Bronchial epithelial cell (primary cell): ENCODE measurements around the gene LAMP1. TPM values are rescaled to one million over a fixed set of nuclear protein-coding genes. Genes with fewer than 3 reads are reported as not detected.
"Not testable (repeated sequence)": the region's sequence is repeated elsewhere in the genome, so short reads cannot be mapped to it uniquely, and the experiment has no call there.

Source experiments
- DNase-seq: peaks from one replicate; pipeline ENCODE4 v3.0.0-alpha.2; 2010; ENCODE audit warnings: low read depth
- FAIRE-seq: peaks from 2 replicates; lab custom pipeline; 2011; peaks lifted over from hg19 to GRCh38; lab: Jason Lieb, UNC
- H3K27me3 ChIP-seq: 2 replicates; pipeline ENCODE4 v1.5.1; 2011; ENCODE audit warnings: low read length; ENCODE audit not compliant: control insufficient read depth, insufficient read depth
- H3K36me3 ChIP-seq: 2 replicates; pipeline ENCODE4 v1.5.1; 2011; ENCODE audit warnings: low read length; ENCODE audit not compliant: control insufficient read depth, insufficient read depth
- H3K4me3 ChIP-seq: 2 replicates; pipeline ENCODE4 v1.5.1; 2011; ENCODE audit warnings: mild to moderate bottlenecking, low read depth, low read length, control low read depth
- total RNA-seq: library from RNA; depleted of rRNA; stranded (reverse); fragments of >200 nt; gene quantifications from 2 replicates; pipeline ENCODE4 v1.2.1, GENCODE V29; 2014
- TF ChIP-seq, protein P1 (sequence below): IDR thresholded peaks from 2 replicates; pipeline ENCODE4 v1.5.1; 2011; ENCODE audit warnings: mild to moderate bottlenecking, moderate library complexity, low read length, control low read depth, inconsistent platforms; ENCODE audit not compliant: insufficient read depth, severe bottlenecking

Gene LAMP1
- total RNA-seq, 1 donor from 2014 or later, result 286 TPM

DNA sequence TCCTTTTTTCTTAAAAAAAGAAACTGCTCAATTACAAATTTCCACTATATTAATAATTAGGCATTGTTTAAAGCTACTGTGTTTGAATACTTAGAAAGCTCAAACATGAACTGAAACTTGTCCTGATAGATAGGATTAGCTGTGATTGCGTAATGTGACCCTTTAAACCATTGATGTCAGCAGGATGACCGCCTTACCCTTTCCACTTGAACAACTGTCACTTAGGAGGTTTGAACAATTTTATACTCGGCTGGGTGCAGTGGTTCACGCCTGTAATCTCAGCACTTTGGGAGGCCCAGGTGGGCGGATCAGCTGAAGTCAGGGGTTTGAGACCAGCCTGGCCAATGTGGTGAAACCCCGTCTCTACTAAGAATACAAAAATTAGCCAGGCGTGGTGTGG is 2.9 kb downstream of the LAMP1 start:
- TF ChIP-seq, protein P1, sequence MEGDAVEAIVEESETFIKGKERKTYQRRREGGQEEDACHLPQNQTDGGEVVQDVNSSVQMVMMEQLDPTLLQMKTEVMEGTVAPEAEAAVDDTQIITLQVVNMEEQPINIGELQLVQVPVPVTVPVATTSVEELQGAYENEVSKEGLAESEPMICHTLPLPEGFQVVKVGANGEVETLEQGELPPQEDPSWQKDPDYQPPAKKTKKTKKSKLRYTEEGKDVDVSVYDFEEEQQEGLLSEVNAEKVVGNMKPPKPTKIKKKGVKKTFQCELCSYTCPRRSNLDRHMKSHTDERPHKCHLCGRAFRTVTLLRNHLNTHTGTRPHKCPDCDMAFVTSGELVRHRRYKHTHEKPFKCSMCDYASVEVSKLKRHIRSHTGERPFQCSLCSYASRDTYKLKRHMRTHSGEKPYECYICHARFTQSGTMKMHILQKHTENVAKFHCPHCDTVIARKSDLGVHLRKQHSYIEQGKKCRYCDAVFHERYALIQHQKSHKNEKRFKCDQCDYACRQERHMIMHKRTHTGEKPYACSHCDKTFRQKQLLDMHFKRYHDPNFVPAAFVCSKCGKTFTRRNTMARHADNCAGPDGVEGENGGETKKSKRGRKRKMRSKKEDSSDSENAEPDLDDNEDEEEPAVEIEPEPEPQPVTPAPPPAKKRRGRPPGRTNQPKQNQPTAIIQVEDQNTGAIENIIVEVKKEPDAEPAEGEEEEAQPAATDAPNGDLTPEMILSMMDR, result no peak
- no peak for DNase-seq
- FAIRE-seq, result no peak
- H3K27me3 ChIP-seq, result no peaks in the 10 kb centered on the region
- H3K4me3 ChIP-seq, result no peak overlapping the region
- peaks cover 1% of the 10 kb centered on the region for H3K36me3 ChIP-seq

DNA sequence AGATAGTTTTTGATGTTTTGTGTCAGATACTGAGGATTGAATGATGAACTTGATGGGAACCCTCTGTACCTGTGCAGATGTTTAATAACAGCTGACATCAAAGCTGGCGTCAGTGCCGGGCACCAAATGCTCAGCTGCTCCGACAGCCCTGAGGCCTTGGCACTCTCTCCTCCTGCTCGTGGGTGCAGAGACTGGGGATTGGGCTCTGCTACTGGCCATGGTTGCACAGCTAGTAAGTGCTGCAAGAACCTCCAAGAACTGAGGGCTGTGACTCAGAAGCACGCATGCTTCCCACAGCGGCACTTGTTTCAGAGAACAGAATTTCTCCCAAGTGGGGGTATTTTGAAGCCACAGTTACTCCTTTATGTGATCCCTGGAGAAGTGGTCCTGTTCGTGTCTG is 5.9 kb downstream of the LAMP1 start:
- peaks cover 1% of the 10 kb centered on the region for H3K36me3 ChIP-seq
- no peak overlapping the region for H3K4me3 ChIP-seq
- H3K27me3 ChIP-seq, result no peaks in the 10 kb centered on the region
- FAIRE-seq (no peak), DNase-seq (no peak)
- TF ChIP-seq, protein P1, result no peak

DNA sequence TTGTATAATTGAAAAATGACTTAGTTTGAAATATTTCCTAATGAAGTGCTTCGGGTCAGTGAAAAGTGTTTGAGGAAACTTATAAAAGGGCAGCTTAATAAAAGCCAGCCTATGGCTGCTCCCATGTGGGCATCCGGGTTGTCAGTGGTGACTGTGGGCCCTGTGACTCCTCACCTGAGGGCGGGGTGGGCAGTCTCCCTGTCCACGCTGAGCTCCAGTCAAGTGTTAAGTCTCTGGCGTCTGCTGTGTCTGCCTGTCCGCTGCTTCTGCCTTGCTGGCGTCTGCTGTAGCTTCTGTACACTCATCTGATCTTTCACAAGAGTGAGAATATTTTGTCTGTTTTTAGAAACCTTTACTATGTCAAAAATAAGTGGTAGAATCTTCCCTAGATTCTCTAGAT is 7.1 kb downstream of the LAMP1 start:
- no peak for FAIRE-seq

DNA sequence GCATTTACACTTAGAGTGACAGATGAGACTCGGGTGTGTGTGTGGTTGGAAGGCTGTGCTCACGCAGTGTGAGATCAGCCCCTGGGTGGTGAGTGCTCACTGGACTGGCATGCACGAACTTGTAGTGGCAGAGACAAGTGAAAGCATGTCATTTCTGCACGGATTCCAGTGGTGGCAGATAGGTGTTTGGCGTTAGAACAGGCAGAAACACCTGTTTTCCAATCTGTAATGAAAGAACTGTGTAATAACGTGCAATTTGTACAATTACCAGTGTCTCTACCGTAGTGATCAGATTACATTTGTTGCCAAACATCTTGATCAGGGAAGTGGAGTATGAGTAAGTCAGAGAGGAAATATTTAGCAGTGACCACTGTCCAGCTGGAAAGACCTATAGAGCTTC is 8.2 kb downstream of the LAMP1 start:
- DNase-seq (peak; percentile 97), FAIRE-seq (peak; percentile 99)
- TF ChIP-seq, protein P1, result no peak
- H3K36me3 ChIP-seq, result peaks cover 4% of the 10 kb centered on the region
- H3K27me3 ChIP-seq, result no peaks in the 10 kb centered on the region
- H3K4me3 ChIP-seq, result no peak overlapping the region

More for the DNA sequence above, 7.1 kb downstream of the LAMP1 start:
- TF ChIP-seq, protein P1, result no peak
- Histone ChIP-seq H3K4me3 (no peak overlapping the region), H3K27me3 (no peaks in the 10 kb centered on the region), H3K36me3 (peaks cover 1% of the 10 kb centered on the region)
- no peak for DNase-seq

DNA sequence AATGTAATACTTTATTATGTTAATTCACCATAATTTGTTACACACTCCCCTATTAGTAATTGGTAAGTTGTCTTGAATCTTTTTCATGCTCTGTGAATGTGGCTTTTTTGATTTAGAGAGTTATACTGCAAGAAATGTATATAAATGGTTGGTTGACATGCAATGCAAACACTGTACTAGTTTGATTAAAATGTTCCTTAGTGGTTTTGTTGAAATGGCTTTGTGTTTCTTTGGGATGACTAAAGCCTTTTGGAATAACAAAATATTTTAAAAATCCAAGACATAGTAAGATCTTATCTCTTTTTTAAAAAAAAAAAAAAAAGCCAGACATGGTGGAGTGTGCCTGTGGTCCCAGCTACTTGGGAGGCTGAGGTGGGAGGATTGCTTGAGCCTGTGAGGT is 10.5 kb downstream of the LAMP1 start:
- FAIRE-seq (no peak), DNase-seq (no peak)
- Histone ChIP-seq H3K27me3 (no peaks in the 10 kb centered on the region), H3K36me3 (peaks cover 13% of the 10 kb centered on the region), H3K4me3 (no peak overlapping the region)
- TF ChIP-seq, protein P1, result no peak

DNA sequence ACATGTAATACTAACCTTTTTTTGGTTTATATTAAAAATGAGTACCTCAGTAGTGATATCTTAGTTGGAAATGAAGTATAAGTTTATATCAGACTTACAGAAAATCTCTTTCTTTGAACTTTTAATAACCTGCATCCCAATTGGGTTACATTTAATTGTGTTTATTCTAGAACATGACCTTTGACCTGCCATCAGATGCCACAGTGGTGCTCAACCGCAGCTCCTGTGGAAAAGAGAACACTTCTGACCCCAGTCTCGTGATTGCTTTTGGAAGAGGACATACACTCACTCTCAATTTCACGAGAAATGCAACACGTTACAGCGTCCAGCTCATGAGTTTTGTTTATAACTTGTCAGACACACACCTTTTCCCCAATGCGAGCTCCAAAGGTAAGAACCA is 12.4 kb downstream of the LAMP1 start:
- Histone ChIP-seq H3K36me3 (peaks cover 19% of the 10 kb centered on the region), H3K27me3 (no peaks in the 10 kb centered on the region), H3K4me3 (no peak overlapping the region)
- no peak for DNase-seq
- FAIRE-seq, result no peak
- TF ChIP-seq, protein P1, result no peak

DNA sequence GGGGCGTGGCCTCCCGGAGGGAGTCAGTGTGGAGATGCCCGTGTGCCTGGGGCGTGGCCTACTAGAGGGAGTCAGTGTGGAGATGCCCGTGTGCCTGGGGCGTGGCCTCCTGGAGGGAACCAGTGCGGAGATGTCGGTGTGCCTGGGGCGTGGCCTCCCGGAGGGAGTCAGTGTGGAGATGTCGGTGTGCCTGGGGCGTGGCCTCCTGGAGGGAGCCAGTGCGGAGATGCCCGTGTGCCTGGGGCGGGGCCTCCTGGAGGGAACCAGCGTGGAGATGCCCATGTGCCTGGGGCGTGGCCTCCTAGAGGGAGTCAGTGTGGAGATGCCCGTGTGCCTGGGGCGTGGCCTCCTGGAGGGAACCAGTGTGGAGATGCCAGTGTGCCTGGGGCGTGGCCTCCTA is 17.1 kb downstream of the LAMP1 start:
- peaks cover 24% of the 10 kb centered on the region for H3K36me3 ChIP-seq
- not testable (repeated sequence) for H3K4me3 ChIP-seq, DNase-seq, FAIRE-seq, H3K27me3 ChIP-seq

DNA sequence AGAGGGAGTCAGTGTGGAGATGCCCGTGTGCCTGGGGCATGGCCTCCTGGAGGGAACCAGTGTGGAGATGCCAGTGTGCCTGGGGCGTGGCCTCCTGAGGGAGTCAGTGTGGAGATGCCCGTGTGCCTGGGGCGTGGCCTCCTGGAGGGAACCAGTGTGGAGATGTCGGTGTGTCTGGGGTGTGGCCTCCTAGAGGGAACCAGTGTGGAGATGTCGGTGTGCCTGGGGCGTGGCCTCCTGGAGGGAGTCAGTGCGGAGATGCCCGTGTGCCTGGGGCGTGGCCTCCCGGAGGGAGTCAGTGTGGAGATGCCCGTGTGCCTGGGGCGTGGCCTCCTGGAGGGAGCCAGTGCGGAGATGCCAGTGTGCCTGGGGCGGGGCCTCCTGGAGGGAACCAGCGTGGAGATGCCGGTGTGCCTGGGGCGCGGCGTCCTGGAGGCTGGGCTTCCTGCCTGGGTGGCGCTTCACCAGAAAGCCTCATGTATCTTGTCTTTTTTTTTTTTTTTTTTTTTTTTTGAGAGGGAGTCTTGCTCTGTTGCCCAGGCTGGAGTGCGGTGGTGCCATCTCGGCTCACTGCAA is 17.9 kb downstream of the LAMP1 start:
- FAIRE-seq, H3K4me3 ChIP-seq, DNase-seq, H3K27me3 ChIP-seq: not testable (repeated sequence)
- peaks cover 24% of the 10 kb centered on the region for H3K36me3 ChIP-seq
